ENCODE measurements around the gene HYLS1.

DNA sequence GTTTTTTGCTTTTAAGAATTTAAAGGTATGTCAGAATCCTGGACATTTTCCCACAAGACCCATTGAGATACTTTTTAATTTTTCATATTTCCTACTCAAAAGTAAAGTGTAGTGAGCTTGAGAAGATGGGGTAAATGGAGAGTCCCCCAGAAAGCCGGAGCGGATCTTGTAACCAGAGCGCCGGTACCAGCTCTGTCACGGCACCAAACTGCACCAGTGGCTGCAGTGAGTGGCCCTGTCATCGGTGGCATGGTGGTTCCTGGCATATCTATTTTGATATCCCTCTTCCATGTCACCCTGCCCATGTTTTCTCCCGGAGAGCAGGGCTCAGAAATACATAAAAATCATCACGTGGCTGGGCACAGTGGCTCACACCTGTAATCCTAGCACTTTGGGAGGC lies 36.2 kb downstream of the HYLS1 start:
- TF ChIP-seq, protein P1, sequence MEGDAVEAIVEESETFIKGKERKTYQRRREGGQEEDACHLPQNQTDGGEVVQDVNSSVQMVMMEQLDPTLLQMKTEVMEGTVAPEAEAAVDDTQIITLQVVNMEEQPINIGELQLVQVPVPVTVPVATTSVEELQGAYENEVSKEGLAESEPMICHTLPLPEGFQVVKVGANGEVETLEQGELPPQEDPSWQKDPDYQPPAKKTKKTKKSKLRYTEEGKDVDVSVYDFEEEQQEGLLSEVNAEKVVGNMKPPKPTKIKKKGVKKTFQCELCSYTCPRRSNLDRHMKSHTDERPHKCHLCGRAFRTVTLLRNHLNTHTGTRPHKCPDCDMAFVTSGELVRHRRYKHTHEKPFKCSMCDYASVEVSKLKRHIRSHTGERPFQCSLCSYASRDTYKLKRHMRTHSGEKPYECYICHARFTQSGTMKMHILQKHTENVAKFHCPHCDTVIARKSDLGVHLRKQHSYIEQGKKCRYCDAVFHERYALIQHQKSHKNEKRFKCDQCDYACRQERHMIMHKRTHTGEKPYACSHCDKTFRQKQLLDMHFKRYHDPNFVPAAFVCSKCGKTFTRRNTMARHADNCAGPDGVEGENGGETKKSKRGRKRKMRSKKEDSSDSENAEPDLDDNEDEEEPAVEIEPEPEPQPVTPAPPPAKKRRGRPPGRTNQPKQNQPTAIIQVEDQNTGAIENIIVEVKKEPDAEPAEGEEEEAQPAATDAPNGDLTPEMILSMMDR (IDR thresholded peaks at IDR 0.05; ENCODE audit: insufficient read depth, low read length) = no peak
- TF ChIP-seq POLR2AphosphoS5 (IDR thresholded peaks at IDR 0.05; ENCODE audit: low read depth) (no peak), GABPA (IDR thresholded peaks at IDR 0.05; ENCODE audit: low read depth) (no peak)

Measured in HL-60 (cell line).